ENCODE measurements around the gene DHODH. TPM values are rescaled to one million over a fixed set of nuclear protein-coding genes. Genes with fewer than 3 reads are reported as not detected.

The DHODH gene
- total and polyA plus RNA-seq, 2 donors (not counting 1 experiment from before 2014, with no cell fraction given) = 7.4 to 11.3 TPM

- H3K79me2 ChIP-seq (ENCODE audit: control insufficient read depth, insufficient read depth, low read length) = no peaks in the 10 kb centered on the region
- Mint-ChIP-seq H3K9me3 (ENCODE audit: insufficient read depth) (no peaks in the 10 kb centered on the region), H3K4me1 (no peaks in the 10 kb centered on the region), H3K27ac (no peak overlapping the region), H3K4me3 (no peak overlapping the region), H3K27me3 (peaks cover 37% of the 10 kb centered on the region)
- no peaks in the 10 kb centered on the region for H4K20me1 ChIP-seq (ENCODE audit: control insufficient read depth, insufficient read depth, low read length, poor library complexity, severe bottlenecking)
- no peak overlapping the region for H3K4me2 ChIP-seq (replicated peaks; ENCODE audit: low read depth, low read length, poor library complexity, severe bottlenecking)
- H2AFZ ChIP-seq (ENCODE audit: insufficient read depth, low read depth, low read length, poor library complexity, severe bottlenecking) = no peak overlapping the region
- ChIA-PET CTCF (interaction anchor here (0.6 kb wide), 1 partner anchor 533 kb away, joined by 3 read pairs; no protein-coding TSS in a partner anchor), POLR2A (interaction anchor here (0.6 kb wide), 1 partner anchor 10 kb away, joined by 3 read pairs; no protein-coding TSS in a partner anchor)
- no peak for ATAC-seq (ENCODE audit: low read depth)
- H3K4me1 ChIP-seq (ENCODE audit: control insufficient read depth in 2 of 2, insufficient read depth in 2 of 2, low read length in 2 of 2) = no peaks in the 10 kb centered on the region
- H3K4me3 ChIP-seq (ENCODE audit: control extremely low read depth in 1 of 5, extremely low read depth in 1 of 5, insufficient read depth in 1 of 5, low read depth in 2 of 5, low read length in 4 of 5) = no peak overlapping the region
- H3K27ac ChIP-seq (ENCODE audit: low read length in 2 of 2) = no peak overlapping the region
- H3K9me3 ChIP-seq (ENCODE audit: control extremely low read depth in 1 of 3, control insufficient read depth in 2 of 3, insufficient read depth in 1 of 3, low read length in 2 of 3) = no peaks in the 10 kb centered on the region
- intact Hi-C loops (cut with micrococcal nuclease) = no loop called here
- no peak overlapping the region for H3K9ac ChIP-seq (ENCODE audit: low read length)
- no peak for DNase-seq
- TF ChIP-seq EZH2 (IDR thresholded peaks at IDR 0.05; ENCODE audit: borderline replicate concordance, insufficient read depth, low read depth, low read length, poor library complexity, severe bottlenecking) (no peak), CTCF (IDR thresholded peaks at IDR 0.05) (no peak)
- 96% methylated on average over 5 of the region's 9 CpGs for WGBS (ENCODE audit: insufficient coverage)
- peaks cover 0 to 6% (median 5%) of the 10 kb centered on the region in 4 experiments for H3K27me3 ChIP-seq (replicated peaks in 1 of 4; ENCODE audit: control extremely low read depth in 1 of 4, control insufficient read depth in 3 of 4, insufficient read depth in 4 of 4, low read length in 3 of 4)
- no peaks in the 10 kb centered on the region for H3K36me3 ChIP-seq (replicated peaks in 1 of 2; ENCODE audit: control extremely low read depth in 1 of 2, control insufficient read depth in 1 of 2, extremely low read depth in 1 of 2, insufficient read depth in 2 of 2, low read length in 1 of 2)
Measured at GRCh38 chr16:71985262-71985974, 23.1 kb upstream of the DHODH start.

GRCh38 chr16:71986131-71986530 lies 22.4 kb upstream of the DHODH start:
- intact Hi-C loops (cut with micrococcal nuclease) = no loop called here

More at GRCh38 chr16:71986131-71986530, 22.4 kb upstream of the DHODH start:
- Mint-ChIP-seq H3K27me3 (peaks cover 32% of the 10 kb centered on the region), H3K27ac (no peak overlapping the region), H3K4me1 (no peaks in the 10 kb centered on the region), H3K9me3 (ENCODE audit: insufficient read depth) (no peaks in the 10 kb centered on the region), H3K4me3 (no peak overlapping the region)
- WGBS (ENCODE audit: insufficient coverage) = 94% methylated on average over 3 of the region's 4 CpGs
- ChIA-PET POLR2A (no interaction called here), CTCF (no interaction called here)
- no peak overlapping the region for H3K4me3 ChIP-seq (ENCODE audit: control extremely low read depth in 1 of 5, extremely low read depth in 1 of 5, insufficient read depth in 1 of 5, low read depth in 2 of 5, low read length in 4 of 5)
- no peak for TF ChIP-seq EZH2 (IDR thresholded peaks at IDR 0.05; ENCODE audit: borderline replicate concordance, insufficient read depth, low read depth, low read length, poor library complexity, severe bottlenecking)
- TF ChIP-seq CTCF (IDR thresholded peaks at IDR 0.05) = no peak
- no peak overlapping the region for H3K9ac ChIP-seq (ENCODE audit: low read length)
- no peaks in the 10 kb centered on the region for H3K79me2 ChIP-seq (ENCODE audit: control insufficient read depth, insufficient read depth, low read length)
- no peak overlapping the region for H2AFZ ChIP-seq (ENCODE audit: insufficient read depth, low read depth, low read length, poor library complexity, severe bottlenecking)
- DNase-seq (no peak), ATAC-seq (ENCODE audit: low read depth) (no peak)
- H3K4me1 ChIP-seq (ENCODE audit: control insufficient read depth in 2 of 2, insufficient read depth in 2 of 2, low read length in 2 of 2) = no peaks in the 10 kb centered on the region
- H3K9me3 ChIP-seq (ENCODE audit: control extremely low read depth in 1 of 3, control insufficient read depth in 2 of 3, insufficient read depth in 1 of 3, low read length in 2 of 3) = no peaks in the 10 kb centered on the region
- H3K36me3 ChIP-seq (replicated peaks in 1 of 2; ENCODE audit: control extremely low read depth in 1 of 2, control insufficient read depth in 1 of 2, extremely low read depth in 1 of 2, insufficient read depth in 2 of 2, low read length in 1 of 2) = no peaks in the 10 kb centered on the region
- no peaks in the 10 kb centered on the region for H4K20me1 ChIP-seq (ENCODE audit: control insufficient read depth, insufficient read depth, low read length, poor library complexity, severe bottlenecking)
- peaks cover 0 to 6% (median 5%) of the 10 kb centered on the region in 4 experiments for H3K27me3 ChIP-seq (replicated peaks in 1 of 4; ENCODE audit: control extremely low read depth in 1 of 4, control insufficient read depth in 3 of 4, insufficient read depth in 4 of 4, low read length in 3 of 4)
- H3K4me2 ChIP-seq (replicated peaks; ENCODE audit: low read depth, low read length, poor library complexity, severe bottlenecking) = no peak overlapping the region
- no peak overlapping the region for H3K27ac ChIP-seq (ENCODE audit: low read length in 2 of 2)

All from B cell (primary cell).